ENCODE measurements around the gene LYST.
"Not testable (repeated sequence)": the region's sequence is repeated elsewhere in the genome, so short reads cannot be mapped to it uniquely, and the experiment has no call there.

Gene LYST

GRCh38 chr1:235659186-235659771 lies 207.4 kb downstream of the LYST start:
- DNase-seq (ENCODE audit: insufficient read length): no peak
- TF ChIP-seq TAF1 (IDR thresholded peaks at IDR 0.05; ENCODE audit: borderline replicate concordance, low read depth, low read length) (no peak), POLR2AphosphoS5 (IDR thresholded peaks at IDR 0.05; ENCODE audit: low read depth, low read length) (no peak), POLR2A (IDR thresholded peaks at IDR 0.05; ENCODE audit: low read depth, low read length) (no peak)
- FAIRE-seq: no peak

GRCh38 chr1:235657747-235658526 lies 208.8 kb downstream of the LYST start:
- no peak for DNase-seq (ENCODE audit: insufficient read length)
- no peak for FAIRE-seq
- TF ChIP-seq POLR2AphosphoS5 (IDR thresholded peaks at IDR 0.05; ENCODE audit: low read depth, low read length): no peak
- no peak for TF ChIP-seq POLR2A (IDR thresholded peaks at IDR 0.05; ENCODE audit: low read depth, low read length)
- TF ChIP-seq TAF1 (IDR thresholded peaks at IDR 0.05; ENCODE audit: borderline replicate concordance, low read depth, low read length): no peak

GRCh38 chr1:235657269-235657668 lies 209.4 kb downstream of the LYST start:
- FAIRE-seq (no peak), DNase-seq (ENCODE audit: insufficient read length) (no peak)
- TF ChIP-seq POLR2AphosphoS5 (IDR thresholded peaks at IDR 0.05; ENCODE audit: low read depth, low read length) (no peak), POLR2A (IDR thresholded peaks at IDR 0.05; ENCODE audit: low read depth, low read length) (no peak), TAF1 (IDR thresholded peaks at IDR 0.05; ENCODE audit: borderline replicate concordance, low read depth, low read length) (no peak)

GRCh38 chr1:235652364-235652763 lies 214.3 kb downstream of the LYST start:
- FAIRE-seq (no peak), DNase-seq (ENCODE audit: insufficient read length) (no peak)
- TF ChIP-seq POLR2A (IDR thresholded peaks at IDR 0.05; ENCODE audit: low read depth, low read length) (no peak), TAF1 (IDR thresholded peaks at IDR 0.05; ENCODE audit: borderline replicate concordance, low read depth, low read length) (no peak), POLR2AphosphoS5 (IDR thresholded peaks at IDR 0.05; ENCODE audit: low read depth, low read length) (no peak)

- TF ChIP-seq TAF1 (IDR thresholded peaks at IDR 0.05; ENCODE audit: borderline replicate concordance, low read depth, low read length): no peak
- no peak for TF ChIP-seq POLR2A (IDR thresholded peaks at IDR 0.05; ENCODE audit: low read depth, low read length)
- no peak for TF ChIP-seq POLR2AphosphoS5 (IDR thresholded peaks at IDR 0.05; ENCODE audit: low read depth, low read length)
- FAIRE-seq (no peak), DNase-seq (ENCODE audit: insufficient read length) (no peak)
These were observed 215.4 kb downstream of the LYST start for GRCh38 chr1:235651170-235651806.

GRCh38 chr1:235650341-235651169 lies 216.2 kb downstream of the LYST start:
- FAIRE-seq (no peak), DNase-seq (ENCODE audit: insufficient read length) (peak; percentile 38)
- TF ChIP-seq POLR2A (IDR thresholded peaks at IDR 0.05; ENCODE audit: low read depth, low read length) (no peak), POLR2AphosphoS5 (IDR thresholded peaks at IDR 0.05; ENCODE audit: low read depth, low read length) (no peak), TAF1 (IDR thresholded peaks at IDR 0.05; ENCODE audit: borderline replicate concordance, low read depth, low read length) (no peak)

- peak; percentile 53 for DNase-seq (ENCODE audit: insufficient read length)
- no peak for TF ChIP-seq POLR2A (IDR thresholded peaks at IDR 0.05; ENCODE audit: low read depth, low read length)
- TF ChIP-seq TAF1 (IDR thresholded peaks at IDR 0.05; ENCODE audit: borderline replicate concordance, low read depth, low read length): no peak
- TF ChIP-seq POLR2AphosphoS5 (IDR thresholded peaks at IDR 0.05; ENCODE audit: low read depth, low read length): no peak
- no peak for FAIRE-seq
These were observed 217.1 kb downstream of the LYST start, which contains the start of gene GNG4 for GRCh38 chr1:235649368-235650163. Gene GNG4, minus strand, starts transcription at chr1:235649784. Its CDS starts 65,946 bp downstream, at chr1:235583838.

- FAIRE-seq (peak; percentile 54), DNase-seq (ENCODE audit: insufficient read length) (peak; percentile 47)
- TF ChIP-seq TAF1 (IDR thresholded peaks at IDR 0.05; ENCODE audit: borderline replicate concordance, low read depth, low read length) (no peak), POLR2AphosphoS5 (IDR thresholded peaks at IDR 0.05; ENCODE audit: low read depth, low read length) (no peak), POLR2A (IDR thresholded peaks at IDR 0.05; ENCODE audit: low read depth, low read length) (no peak)
These were observed 217.7 kb downstream of the LYST start for GRCh38 chr1:235648954-235649367.

GRCh38 chr1:235648407-235648907 lies 218.2 kb downstream of the LYST start:
- TF ChIP-seq POLR2AphosphoS5 (IDR thresholded peaks at IDR 0.05; ENCODE audit: low read depth, low read length) (no peak), POLR2A (IDR thresholded peaks at IDR 0.05; ENCODE audit: low read depth, low read length) (no peak), TAF1 (IDR thresholded peaks at IDR 0.05; ENCODE audit: borderline replicate concordance, low read depth, low read length) (no peak)
- DNase-seq (ENCODE audit: insufficient read length) (no peak), FAIRE-seq (no peak)

- not testable (repeated sequence) for FAIRE-seq; DNase-seq (ENCODE audit: insufficient read length)
These were observed 219.2 kb downstream of the LYST start for GRCh38 chr1:235647537-235647936.
